GM12801 (cell line): ENCODE results near the gene GINS2.

Experiments used
- TF ChIP-seq, protein P1 (sequence below): IDR thresholded peaks from one replicate; pipeline ENCODE4 v1.5.1; 2011; ENCODE audit warnings: control low read depth; ENCODE audit not compliant: insufficient read length; ENCODE audit errors: extremely low read depth

The GINS2 gene

DNA sequence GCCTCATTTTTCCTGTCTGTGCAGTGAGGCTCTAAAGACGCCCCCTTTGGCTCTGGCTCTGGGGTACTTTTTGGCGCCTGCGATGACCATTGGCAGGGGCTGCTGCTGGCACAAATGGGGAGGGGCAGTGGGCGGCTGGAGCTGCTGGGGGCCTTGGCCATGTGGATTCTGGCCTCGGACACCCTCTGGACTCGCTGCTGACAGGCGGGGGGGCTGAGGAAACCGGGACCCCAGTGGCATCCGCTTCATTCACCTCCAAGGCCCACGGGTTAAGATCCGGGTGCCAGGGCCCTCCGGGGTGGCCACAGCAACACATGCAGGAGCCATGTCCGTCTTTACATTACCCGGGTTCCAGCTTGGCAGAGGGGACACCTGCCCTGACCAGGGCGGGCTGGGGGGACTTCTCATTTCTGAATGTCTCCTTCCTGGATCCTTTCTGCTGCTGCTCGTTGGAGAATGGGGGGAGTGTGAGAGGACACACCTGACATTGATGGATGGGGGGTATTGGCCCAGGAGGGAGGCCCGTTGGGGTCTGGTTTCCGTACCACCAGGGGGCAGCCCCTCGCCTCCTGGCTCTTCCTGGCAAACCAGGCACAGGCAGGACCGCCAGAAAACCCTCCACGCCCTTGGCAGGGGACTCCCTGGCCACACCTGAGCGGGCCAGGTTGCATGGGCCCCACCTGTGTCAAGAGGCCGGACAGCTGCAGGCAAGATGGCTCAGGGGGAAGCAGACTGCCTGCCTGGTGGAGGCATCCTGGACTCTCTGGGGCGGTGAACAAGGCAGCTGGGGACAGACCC lies 53.8 kb downstream of the GINS2 start:
- TF ChIP-seq, protein P1, sequence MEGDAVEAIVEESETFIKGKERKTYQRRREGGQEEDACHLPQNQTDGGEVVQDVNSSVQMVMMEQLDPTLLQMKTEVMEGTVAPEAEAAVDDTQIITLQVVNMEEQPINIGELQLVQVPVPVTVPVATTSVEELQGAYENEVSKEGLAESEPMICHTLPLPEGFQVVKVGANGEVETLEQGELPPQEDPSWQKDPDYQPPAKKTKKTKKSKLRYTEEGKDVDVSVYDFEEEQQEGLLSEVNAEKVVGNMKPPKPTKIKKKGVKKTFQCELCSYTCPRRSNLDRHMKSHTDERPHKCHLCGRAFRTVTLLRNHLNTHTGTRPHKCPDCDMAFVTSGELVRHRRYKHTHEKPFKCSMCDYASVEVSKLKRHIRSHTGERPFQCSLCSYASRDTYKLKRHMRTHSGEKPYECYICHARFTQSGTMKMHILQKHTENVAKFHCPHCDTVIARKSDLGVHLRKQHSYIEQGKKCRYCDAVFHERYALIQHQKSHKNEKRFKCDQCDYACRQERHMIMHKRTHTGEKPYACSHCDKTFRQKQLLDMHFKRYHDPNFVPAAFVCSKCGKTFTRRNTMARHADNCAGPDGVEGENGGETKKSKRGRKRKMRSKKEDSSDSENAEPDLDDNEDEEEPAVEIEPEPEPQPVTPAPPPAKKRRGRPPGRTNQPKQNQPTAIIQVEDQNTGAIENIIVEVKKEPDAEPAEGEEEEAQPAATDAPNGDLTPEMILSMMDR: no peak

DNA sequence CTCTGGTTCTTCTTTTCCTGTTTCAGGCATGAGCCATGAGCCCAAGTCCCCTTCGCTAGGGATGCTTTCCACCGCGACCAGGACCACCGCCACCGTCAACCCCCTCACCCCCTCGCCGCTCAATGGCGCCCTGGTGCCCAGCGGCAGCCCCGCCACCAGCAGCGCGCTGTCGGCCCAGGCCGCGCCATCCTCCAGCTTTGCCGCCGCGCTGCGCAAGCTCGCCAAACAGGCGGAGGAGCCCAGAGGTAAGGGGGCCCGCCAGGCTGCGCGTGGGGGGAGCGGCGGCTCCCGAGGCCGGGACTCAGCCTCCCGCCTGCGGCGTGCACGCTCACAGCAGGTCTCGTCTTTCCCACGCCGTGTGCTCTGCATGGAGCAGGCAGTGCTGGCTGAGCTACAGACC lies 54.9 kb downstream of the GINS2 start:
- TF ChIP-seq, protein P1: no peak

DNA sequence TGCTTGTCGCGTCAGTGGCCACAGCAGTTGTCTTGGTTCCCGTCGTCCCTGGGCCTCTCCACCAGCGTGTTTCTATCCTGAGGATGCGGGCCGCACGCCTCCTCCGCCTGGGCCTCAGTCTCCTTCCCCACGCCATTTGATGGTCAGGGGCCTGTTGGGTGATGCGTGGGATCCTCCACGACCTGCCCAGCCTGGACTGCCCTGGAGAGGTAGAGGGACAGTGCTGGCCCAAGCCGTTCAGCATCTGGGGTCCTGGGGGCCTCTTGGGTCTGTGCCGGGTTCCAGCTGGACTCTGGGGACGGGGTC lies 55.4 kb downstream of the GINS2 start:
- TF ChIP-seq, protein P1: no peak

GRCh38 chr16:85632709-85633437 lies 55.9 kb downstream of the GINS2 start:
- TF ChIP-seq, protein P1: no peak

DNA sequence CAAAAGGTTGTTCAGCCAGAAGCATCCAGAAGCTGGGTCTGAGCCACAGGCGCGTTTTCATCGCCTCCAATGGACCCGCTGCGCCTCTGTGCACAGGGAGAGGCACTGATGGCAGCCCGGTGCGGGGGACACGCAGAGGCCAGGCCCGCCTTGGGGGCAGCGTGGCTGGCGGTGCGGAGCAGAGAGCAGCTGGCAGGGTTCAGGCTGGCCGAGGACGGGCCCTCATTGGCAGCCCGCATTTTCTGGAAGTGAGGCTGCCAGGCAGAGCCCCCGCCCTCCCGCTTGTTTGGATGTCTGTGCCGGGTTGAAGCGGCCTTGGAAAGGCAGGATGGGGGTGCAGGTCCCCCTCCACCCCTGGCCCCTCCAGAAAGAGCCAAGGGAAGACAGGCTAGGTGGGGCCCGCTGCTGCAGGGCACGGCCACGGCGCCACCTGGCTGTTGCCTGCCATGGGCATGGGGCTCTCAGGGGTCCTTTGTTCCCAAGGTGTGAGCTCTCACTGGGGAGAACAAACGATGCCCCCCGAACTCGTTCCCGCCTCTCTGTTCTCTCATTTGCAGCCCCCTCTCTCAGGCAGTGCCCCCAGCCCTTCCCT lies 56.9 kb downstream of the GINS2 start:
- TF ChIP-seq, protein P1: no peak

GRCh38 chr16:85631230-85631629 lies 57.5 kb downstream of the GINS2 start:
- TF ChIP-seq, protein P1: no peak

DNA sequence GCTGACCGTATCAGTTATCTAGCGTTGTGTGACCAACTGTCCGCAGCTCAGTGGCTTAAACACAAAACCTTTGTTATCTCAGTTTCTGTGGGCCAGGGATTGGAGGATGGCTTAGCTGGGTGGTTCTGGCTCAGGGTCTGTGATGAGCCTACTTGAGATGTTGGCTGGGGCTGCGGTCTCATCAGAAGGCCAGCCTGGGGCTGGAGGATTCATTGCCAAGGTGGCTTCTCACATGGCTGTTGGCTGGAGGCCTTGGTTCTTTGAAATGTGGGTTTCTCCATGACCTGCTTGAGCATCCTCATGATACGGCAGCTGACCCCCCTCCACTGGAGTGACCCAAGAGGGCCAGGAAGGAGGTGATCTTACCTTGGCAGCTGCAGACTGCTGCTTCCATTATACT lies 58.9 kb downstream of the GINS2 start:
- TF ChIP-seq, protein P1: no peak
